Measurements from ENCODE around the gene UBE2R2. TPM values are rescaled to one million over a fixed set of nuclear protein-coding genes. Genes with fewer than 3 reads are reported as not detected.

The UBE2R2 gene
- total RNA-seq, 1 donor from 2014 or later, result 57.7 TPM

DNA sequence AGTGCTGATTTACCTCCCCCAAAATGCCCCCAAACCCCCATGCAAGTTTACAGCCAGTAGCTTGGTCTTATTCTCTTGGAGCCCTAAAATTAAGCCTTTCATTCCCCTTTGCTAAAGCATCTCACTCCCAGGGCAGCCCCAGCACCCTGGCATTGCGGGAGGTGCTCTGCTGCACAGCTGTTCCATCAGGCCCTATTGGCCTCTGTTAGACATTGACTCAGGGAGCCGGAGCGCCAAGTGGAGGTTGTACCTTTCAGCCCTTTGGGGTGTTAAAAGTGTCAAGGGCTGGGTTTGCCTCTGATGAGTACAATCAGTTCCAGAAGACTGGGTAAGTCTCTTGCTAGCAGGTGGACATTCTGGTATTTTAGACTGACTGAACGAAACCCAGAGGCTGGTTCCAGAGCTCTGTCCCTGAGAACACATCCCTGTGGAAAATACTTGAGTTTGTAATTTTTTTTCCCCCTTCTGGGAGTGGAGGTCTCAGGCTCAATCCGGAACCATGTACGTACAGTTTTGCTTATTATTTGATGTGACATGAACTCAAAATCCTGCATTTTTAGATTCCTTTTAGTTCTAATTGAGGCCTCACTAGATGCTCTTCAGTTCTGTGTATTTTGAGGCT, 102.4 kb downstream of the UBE2R2 start:
- H3K4me1 Mint-ChIP-seq (ENCODE audit: unreplicated experiment), result peaks cover 5% of the 10 kb centered on the region
- peak overlapping the region; percentile 61 for H3K27ac Mint-ChIP-seq (ENCODE audit: unreplicated experiment)
- H3K36me3 Mint-ChIP-seq (ENCODE audit: low read depth, unreplicated experiment), result peaks cover 72% of the 10 kb centered on the region
- TF ChIP-seq, protein P1, sequence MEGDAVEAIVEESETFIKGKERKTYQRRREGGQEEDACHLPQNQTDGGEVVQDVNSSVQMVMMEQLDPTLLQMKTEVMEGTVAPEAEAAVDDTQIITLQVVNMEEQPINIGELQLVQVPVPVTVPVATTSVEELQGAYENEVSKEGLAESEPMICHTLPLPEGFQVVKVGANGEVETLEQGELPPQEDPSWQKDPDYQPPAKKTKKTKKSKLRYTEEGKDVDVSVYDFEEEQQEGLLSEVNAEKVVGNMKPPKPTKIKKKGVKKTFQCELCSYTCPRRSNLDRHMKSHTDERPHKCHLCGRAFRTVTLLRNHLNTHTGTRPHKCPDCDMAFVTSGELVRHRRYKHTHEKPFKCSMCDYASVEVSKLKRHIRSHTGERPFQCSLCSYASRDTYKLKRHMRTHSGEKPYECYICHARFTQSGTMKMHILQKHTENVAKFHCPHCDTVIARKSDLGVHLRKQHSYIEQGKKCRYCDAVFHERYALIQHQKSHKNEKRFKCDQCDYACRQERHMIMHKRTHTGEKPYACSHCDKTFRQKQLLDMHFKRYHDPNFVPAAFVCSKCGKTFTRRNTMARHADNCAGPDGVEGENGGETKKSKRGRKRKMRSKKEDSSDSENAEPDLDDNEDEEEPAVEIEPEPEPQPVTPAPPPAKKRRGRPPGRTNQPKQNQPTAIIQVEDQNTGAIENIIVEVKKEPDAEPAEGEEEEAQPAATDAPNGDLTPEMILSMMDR (IDR thresholded peaks at IDR 0.05; ENCODE audit: unreplicated experiment), result no peak
- DNase-seq (ENCODE audit: low spot score), result no peak
- H3K9me3 Mint-ChIP-seq (ENCODE audit: unreplicated experiment), result no peaks in the 10 kb centered on the region
- H3K27me3 Mint-ChIP-seq (ENCODE audit: unreplicated experiment), result peaks cover 29% of the 10 kb centered on the region
- H3K4me3 Mint-ChIP-seq (ENCODE audit: unreplicated experiment), result peak overlapping the region; percentile 70

DNA sequence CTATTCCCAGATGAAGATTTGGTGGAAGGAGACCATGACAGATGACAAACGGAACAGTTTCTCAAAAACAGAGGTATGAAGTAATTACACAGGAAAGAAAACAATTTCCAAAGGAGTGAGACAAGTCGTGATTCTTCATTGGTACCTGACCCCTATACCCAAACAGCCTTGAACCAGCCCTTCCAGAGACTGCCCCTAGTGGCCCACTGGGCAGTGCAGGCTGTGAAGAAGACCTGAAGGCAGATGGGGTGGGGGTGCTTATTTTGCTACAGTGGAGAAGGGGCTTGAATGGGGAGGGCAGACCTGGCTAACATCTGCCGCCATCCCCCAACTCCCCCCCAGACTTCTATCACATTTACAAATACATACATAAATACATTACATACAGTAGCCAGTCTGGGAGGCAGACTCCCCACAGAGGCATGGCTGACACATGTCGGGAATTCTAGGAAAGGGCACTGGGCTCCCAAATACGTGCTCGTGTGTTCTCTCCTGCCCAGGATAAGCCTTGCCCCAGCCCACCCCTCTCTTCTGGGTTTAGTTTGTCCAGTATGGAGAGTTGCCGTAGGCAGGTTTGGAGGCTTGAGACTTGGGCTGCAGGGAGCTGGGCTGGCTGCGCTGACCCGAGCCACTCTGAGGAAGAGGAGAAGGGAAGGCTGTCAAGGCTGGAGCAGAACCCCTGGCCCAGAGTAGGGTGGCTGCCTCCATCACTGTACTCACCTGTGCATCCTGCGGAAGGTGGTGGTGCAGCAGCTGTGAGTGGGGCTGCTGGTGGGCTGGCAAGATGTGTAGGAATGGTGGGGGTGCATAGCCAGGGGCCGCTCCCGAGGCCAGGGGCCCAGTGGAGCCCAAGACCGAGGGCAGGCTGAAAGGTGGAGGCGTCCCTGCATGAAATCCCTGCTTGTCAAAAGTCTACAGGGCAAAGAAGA, 105.3 kb downstream of the UBE2R2 start:
- peaks cover 72% of the 10 kb centered on the region for H3K36me3 Mint-ChIP-seq (ENCODE audit: low read depth, unreplicated experiment)
- H3K27ac Mint-ChIP-seq (ENCODE audit: unreplicated experiment), result peak overlapping the region; percentile 38
- no peaks in the 10 kb centered on the region for H3K9me3 Mint-ChIP-seq (ENCODE audit: unreplicated experiment)
- H3K27me3 Mint-ChIP-seq (ENCODE audit: unreplicated experiment), result peaks cover 36% of the 10 kb centered on the region
- DNase-seq (ENCODE audit: low spot score), result peak; percentile 60
- TF ChIP-seq, protein P1 (IDR thresholded peaks at IDR 0.05; ENCODE audit: unreplicated experiment), result peak; percentile 64
- peak overlapping the region; percentile 76 for H3K4me3 Mint-ChIP-seq (ENCODE audit: unreplicated experiment)
- peaks cover 11% of the 10 kb centered on the region for H3K4me1 Mint-ChIP-seq (ENCODE audit: unreplicated experiment)

- Mint-ChIP-seq H3K27me3 (ENCODE audit: unreplicated experiment) (peaks cover 39% of the 10 kb centered on the region), H3K4me3 (ENCODE audit: unreplicated experiment) (no peak overlapping the region), H3K4me1 (ENCODE audit: unreplicated experiment) (peaks cover 11% of the 10 kb centered on the region), H3K36me3 (ENCODE audit: low read depth, unreplicated experiment) (peaks cover 71% of the 10 kb centered on the region), H3K9me3 (ENCODE audit: unreplicated experiment) (no peaks in the 10 kb centered on the region), H3K27ac (ENCODE audit: unreplicated experiment) (no peak overlapping the region)
- DNase-seq (ENCODE audit: low spot score), result no peak
- TF ChIP-seq, protein P1 (IDR thresholded peaks at IDR 0.05; ENCODE audit: unreplicated experiment), result no peak
Measured at GRCh38 chr9:33923079-33923478, 106.1 kb downstream of the UBE2R2 start.

GRCh38 chr9:33923998-33924701, 107.2 kb downstream of the UBE2R2 start:
- DNase-seq (ENCODE audit: low spot score), result no peak
- TF ChIP-seq, protein P1 (IDR thresholded peaks at IDR 0.05; ENCODE audit: unreplicated experiment), result no peak
- no peak overlapping the region for H3K27ac Mint-ChIP-seq (ENCODE audit: unreplicated experiment)
- peaks cover 62% of the 10 kb centered on the region for H3K36me3 Mint-ChIP-seq (ENCODE audit: low read depth, unreplicated experiment)
- no peaks in the 10 kb centered on the region for H3K9me3 Mint-ChIP-seq (ENCODE audit: unreplicated experiment)
- peaks cover 30% of the 10 kb centered on the region for H3K27me3 Mint-ChIP-seq (ENCODE audit: unreplicated experiment)
- peaks cover 11% of the 10 kb centered on the region for H3K4me1 Mint-ChIP-seq (ENCODE audit: unreplicated experiment)
- peak overlapping the region; percentile 37 for H3K4me3 Mint-ChIP-seq (ENCODE audit: unreplicated experiment)
